ENCODE data around the gene LPCAT1.
"Not testable (repeated sequence)": the region's sequence is repeated elsewhere in the genome, so short reads cannot be mapped to it uniquely, and the experiment has no call there.

LPCAT1 gene

GRCh38 chr5:1478271-1479035, 45.3 kb downstream of the LPCAT1 start:
- TF ChIP-seq CTCF (IDR thresholded peaks at IDR 0.05; ENCODE audit: insufficient read depth, low read depth, low read length, missing control alignments), result no peak
- no peak overlapping the region for H3K4me3 ChIP-seq (ENCODE audit: low read length)
- no peak for DNase-seq (ENCODE audit: low read depth)

GRCh38 chr5:1477341-1477740, 46.4 kb downstream of the LPCAT1 start:
- DNase-seq (ENCODE audit: low read depth), result no peak
- TF ChIP-seq CTCF (IDR thresholded peaks at IDR 0.05; ENCODE audit: insufficient read depth, low read depth, low read length, missing control alignments), result no peak

GRCh38 chr5:1476967-1477310, 46.8 kb downstream of the LPCAT1 start:
- TF ChIP-seq CTCF (IDR thresholded peaks at IDR 0.05; ENCODE audit: insufficient read depth, low read depth, low read length, missing control alignments), result no peak
- no peak for DNase-seq (ENCODE audit: low read depth)
- H3K4me3 ChIP-seq (ENCODE audit: low read length), result no peak overlapping the region

More at GRCh38 chr5:1477341-1477740, 46.4 kb downstream of the LPCAT1 start:
- H3K4me3 ChIP-seq (ENCODE audit: low read length), result no peak overlapping the region

DNA sequence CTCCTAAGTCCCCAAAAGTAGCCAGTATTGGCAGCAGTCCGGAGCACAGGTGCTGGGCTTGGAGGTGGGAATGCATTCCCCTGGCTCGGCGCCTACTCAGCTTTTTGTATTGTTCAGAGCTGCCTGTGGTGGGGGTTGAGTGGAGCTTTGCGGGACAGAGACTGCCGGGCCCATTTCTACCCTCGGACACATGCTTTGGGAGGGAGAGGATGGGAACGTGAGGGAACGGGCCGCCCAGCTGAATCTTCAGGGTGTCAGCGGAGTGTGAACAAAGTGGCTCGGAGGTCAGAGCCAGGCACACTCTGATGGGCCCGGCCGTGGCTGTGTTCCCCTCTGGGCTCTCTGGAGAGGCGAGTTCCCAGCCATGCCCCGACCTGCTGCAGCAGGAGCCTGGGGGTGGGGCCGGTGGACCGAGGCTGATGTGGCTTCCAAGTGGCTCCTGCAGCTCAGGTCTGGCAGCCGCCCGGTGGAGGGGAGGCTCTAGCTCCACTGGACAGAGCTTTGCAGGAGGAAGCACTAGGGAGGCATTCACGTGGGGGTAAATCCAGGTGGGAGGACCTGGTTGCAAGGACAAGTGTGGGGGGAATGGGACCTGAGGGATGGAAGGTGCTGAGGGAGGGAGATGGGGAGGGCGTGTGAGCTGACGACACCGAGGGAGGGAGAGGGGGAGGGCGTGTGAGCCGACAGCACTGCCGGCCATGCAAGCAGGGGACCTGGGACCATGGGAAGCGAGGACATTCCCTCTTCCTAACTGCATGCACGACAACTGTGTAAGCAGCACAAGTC, 47.4 kb downstream of the LPCAT1 start:
- no peak overlapping the region for H3K4me3 ChIP-seq (ENCODE audit: low read length)
- TF ChIP-seq CTCF (IDR thresholded peaks at IDR 0.05; ENCODE audit: insufficient read depth, low read depth, low read length, missing control alignments), result no peak
- DNase-seq (ENCODE audit: low read depth), result no peak

- not testable (repeated sequence) for DNase-seq (ENCODE audit: low read depth); H3K4me3 ChIP-seq (ENCODE audit: low read length)
These were observed 48.2 kb downstream of the LPCAT1 start for GRCh38 chr5:1475544-1475900.

DNA sequence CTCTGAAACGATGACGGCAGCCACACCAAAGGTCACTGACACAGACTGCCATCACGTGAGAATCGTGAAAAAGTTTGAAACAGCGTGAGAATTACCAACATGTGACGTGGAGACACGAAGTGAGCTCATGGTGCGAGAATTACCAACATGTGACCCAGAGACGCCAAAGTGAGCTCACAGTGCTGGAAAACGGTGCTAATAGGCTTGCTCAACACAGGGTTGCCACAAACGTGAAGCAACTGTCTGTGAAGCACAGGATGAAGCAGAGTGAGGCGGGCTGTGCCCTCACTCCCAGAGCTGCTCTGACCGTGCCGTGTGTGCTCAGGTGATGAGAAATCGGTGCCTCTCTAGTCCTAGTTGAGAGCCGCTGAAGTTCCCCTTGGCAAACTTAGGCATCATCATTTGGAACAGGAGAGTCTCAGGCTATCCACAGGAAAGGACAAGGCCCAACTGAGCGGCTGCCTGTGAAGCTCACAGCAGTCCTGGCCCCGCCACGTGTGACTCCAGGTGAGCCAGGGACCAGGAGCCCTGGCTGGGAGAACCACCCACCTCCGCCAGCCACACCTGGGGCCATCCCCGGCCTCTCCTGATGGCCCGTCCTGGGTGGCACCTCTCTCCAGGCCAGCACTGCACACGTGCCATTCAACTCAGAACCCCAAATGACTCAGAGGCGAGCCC, 48.8 kb downstream of the LPCAT1 start:
- no peak overlapping the region for H3K4me3 ChIP-seq (ENCODE audit: low read length)
- DNase-seq (ENCODE audit: low read depth), result no peak
- TF ChIP-seq CTCF (IDR thresholded peaks at IDR 0.05; ENCODE audit: insufficient read depth, low read depth, low read length, missing control alignments), result no peak

DNA sequence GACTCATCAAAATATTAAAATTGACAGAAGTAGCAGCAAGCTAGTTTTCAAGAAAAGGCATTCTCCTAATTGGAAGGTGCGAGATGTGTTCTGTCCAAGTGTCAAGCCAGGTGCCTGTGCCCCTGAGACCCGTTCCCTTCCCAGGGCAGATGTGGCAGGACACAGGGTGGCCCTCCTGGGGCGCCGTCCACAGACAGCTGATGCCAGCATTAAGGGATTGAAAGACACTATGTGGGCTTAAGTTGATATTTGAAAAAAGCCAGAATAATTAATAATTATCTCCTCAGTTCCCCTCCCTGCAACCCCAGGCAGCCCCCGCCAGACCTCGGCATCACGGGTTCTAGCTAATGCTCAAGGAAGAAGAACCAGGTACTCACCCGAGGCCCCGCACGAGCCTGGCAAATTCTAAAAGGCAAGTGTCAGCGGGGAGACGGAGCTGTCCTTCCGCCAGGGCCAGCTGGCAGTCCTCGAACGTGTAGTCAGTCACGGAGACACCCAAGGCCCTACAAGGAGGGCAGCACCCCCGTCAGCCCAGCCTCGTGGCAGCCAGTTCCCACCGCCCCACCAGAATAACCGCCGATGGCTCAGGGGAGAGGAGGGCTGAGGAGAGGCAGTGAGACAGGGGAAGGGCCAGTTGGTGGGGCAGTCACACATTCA, 49.4 kb downstream of the LPCAT1 start:
- DNase-seq (ENCODE audit: low read depth), result no peak
- no peak overlapping the region for H3K4me3 ChIP-seq (ENCODE audit: low read length)
- no peak for TF ChIP-seq CTCF (IDR thresholded peaks at IDR 0.05; ENCODE audit: insufficient read depth, low read depth, low read length, missing control alignments)

All from epithelial cell of esophagus (primary cell).